ENCODE results near the gene UBE2O.

DNA sequence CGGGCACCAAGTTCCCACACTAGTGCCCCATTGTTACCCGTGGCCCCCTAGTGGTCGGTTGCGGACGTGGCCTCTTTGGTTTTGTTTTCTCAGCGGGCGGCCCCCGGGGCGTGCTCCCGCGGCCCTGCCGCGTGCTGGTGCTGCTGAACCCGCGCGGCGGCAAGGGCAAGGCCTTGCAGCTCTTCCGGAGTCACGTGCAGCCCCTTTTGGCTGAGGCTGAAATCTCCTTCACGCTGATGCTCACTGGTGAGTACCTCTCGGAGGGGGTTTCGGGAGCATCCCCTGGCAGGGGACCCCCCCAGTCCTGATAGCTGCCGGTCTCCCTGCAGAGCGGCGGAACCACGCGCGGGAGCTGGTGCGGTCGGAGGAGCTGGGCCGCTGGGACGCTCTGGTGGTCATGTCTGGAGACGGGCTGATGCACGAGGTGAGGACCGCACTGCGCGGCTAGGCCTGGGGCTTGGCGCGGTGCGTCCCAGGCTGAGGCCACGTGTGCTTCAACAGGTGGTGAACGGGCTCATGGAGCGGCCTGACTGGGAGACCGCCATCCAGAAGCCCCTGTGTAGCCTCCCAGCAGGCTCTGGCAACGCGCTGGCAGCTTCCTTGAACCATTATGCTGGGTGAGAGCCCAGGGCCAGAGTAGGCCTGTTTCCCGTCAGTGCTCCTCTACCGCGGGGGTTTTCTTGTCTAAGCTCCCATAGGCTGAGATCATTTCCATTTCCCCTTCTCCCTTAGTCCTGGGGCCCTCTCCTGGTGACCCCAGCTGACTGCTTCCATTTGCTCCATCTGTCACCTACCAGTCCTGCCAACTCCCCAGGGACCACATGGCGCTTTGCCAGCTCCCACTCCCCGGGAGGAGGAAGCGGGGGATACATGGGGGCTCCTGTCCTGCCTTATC lies 66.8 kb downstream of the UBE2O start:
- TF ChIP-seq ZNF565 (CRISPR knock-in tag; conservative IDR thresholded peaks at IDR 0.05; ENCODE audit: low read depth) (no peak), RARB (CRISPR knock-in tag; IDR thresholded peaks at IDR 0.05) (no peak), ZNF70 (CRISPR knock-in tag; IDR thresholded peaks at IDR 0.05) (no peak), TCF4 (CRISPR knock-in tag; IDR thresholded peaks at IDR 0.05; ENCODE audit: borderline replicate concordance) (no peak)
